NCI-H748 (cell line): ENCODE measurements around the gene PATJ.
A peak's percentile ranks its signal among the peaks of the same experiment; 100 is the strongest.

Source experiments
- DNase-seq: peaks from one replicate; lab custom pipeline; 2025; ENCODE audit not compliant: unreplicated experiment; lab: John Stamatoyannopoulos, UW

The PATJ gene

GRCh38 chr1:62082456-62083363 is 340.4 kb downstream of the PATJ start:
- DNase-seq: peak; percentile 36

GRCh38 chr1:62084310-62084890 is 342.1 kb downstream of the PATJ start:
- no peak for DNase-seq

- no peak for DNase-seq
Measured at GRCh38 chr1:62088439-62088838, 346.2 kb downstream of the PATJ start.

- DNase-seq: no peak
Measured at GRCh38 chr1:62089570-62089969, 347.3 kb downstream of the PATJ start.

GRCh38 chr1:62090016-62090415 is 347.7 kb downstream of the PATJ start:
- DNase-seq: no peak

GRCh38 chr1:62092110-62092509 is 349.8 kb downstream of the PATJ start:
- DNase-seq: no peak

- no peak for DNase-seq
Measured at GRCh38 chr1:62093261-62093660, 351.0 kb downstream of the PATJ start.

- no peak for DNase-seq
Measured at GRCh38 chr1:62097464-62097863, 355.2 kb downstream of the PATJ start.

- no peak for DNase-seq
Measured at GRCh38 chr1:62100442-62100841, 358.2 kb downstream of the PATJ start.

- no peak for DNase-seq
Measured at GRCh38 chr1:62103846-62104245, 361.6 kb downstream of the PATJ start.

- no peak for DNase-seq
Measured at GRCh38 chr1:62107923-62108322, 365.6 kb downstream of the PATJ start.

- no peak for DNase-seq
Measured at GRCh38 chr1:62109124-62109523, 366.8 kb downstream of the PATJ start.

- DNase-seq: no peak
Measured at GRCh38 chr1:62110198-62110817, 368.0 kb downstream of the PATJ start.

GRCh38 chr1:62111084-62111483 is 368.8 kb downstream of the PATJ start:
- DNase-seq: no peak

GRCh38 chr1:62113507-62113906 is 371.2 kb downstream of the PATJ start:
- no peak for DNase-seq

GRCh38 chr1:62117018-62117750 is 374.9 kb downstream of the PATJ start:
- peak; percentile 21 for DNase-seq

- no peak for DNase-seq
Measured at GRCh38 chr1:62126579-62127290, 384.5 kb downstream of the PATJ start.

GRCh38 chr1:62128745-62129144 is 386.5 kb downstream of the PATJ start:
- DNase-seq: no peak

GRCh38 chr1:62131093-62131725 is 388.9 kb downstream of the PATJ start:
- DNase-seq: peak; percentile 71

- DNase-seq: no peak
Measured at GRCh38 chr1:62138029-62138428, 395.7 kb downstream of the PATJ start.
